ENCODE data around the gene HUS1B.

HUS1B gene

GRCh38 chr6:658244-658643, 1.3 kb upstream of the HUS1B start:
- TF ChIP-seq GATA3 (IDR thresholded peaks at IDR 0.05; ENCODE audit: low read depth, low read length) (no peak), GATA2 (IDR thresholded peaks at IDR 0.05; ENCODE audit: low read depth, low read length) (no peak)

GRCh38 chr6:657743-658142, 843 bp upstream of the HUS1B start:
- TF ChIP-seq GATA2 (IDR thresholded peaks at IDR 0.05; ENCODE audit: low read depth, low read length) (no peak), GATA3 (IDR thresholded peaks at IDR 0.05; ENCODE audit: low read depth, low read length) (no peak)

GRCh38 chr6:654136-654535, 2.8 kb downstream of the HUS1B start:
- no peak for TF ChIP-seq GATA3 (IDR thresholded peaks at IDR 0.05; ENCODE audit: low read depth, low read length)
- no peak for TF ChIP-seq GATA2 (IDR thresholded peaks at IDR 0.05; ENCODE audit: low read depth, low read length)

GRCh38 chr6:652865-653264, 4.0 kb downstream of the HUS1B start:
- TF ChIP-seq GATA3 (IDR thresholded peaks at IDR 0.05; ENCODE audit: low read depth, low read length) = no peak
- no peak for TF ChIP-seq GATA2 (IDR thresholded peaks at IDR 0.05; ENCODE audit: low read depth, low read length)

- TF ChIP-seq GATA3 (IDR thresholded peaks at IDR 0.05; ENCODE audit: low read depth, low read length) (no peak), GATA2 (IDR thresholded peaks at IDR 0.05; ENCODE audit: low read depth, low read length) (no peak)
Measured at GRCh38 chr6:650098-650497, 6.8 kb downstream of the HUS1B start.

GRCh38 chr6:642805-643204, 14.1 kb downstream of the HUS1B start:
- TF ChIP-seq GATA3 (IDR thresholded peaks at IDR 0.05; ENCODE audit: low read depth, low read length) = no peak
- no peak for TF ChIP-seq GATA2 (IDR thresholded peaks at IDR 0.05; ENCODE audit: low read depth, low read length)

- TF ChIP-seq GATA3 (IDR thresholded peaks at IDR 0.05; ENCODE audit: low read depth, low read length) (no peak), GATA2 (IDR thresholded peaks at IDR 0.05; ENCODE audit: low read depth, low read length) (no peak)
Measured at GRCh38 chr6:641225-641985, 15.5 kb downstream of the HUS1B start.

- no peak for TF ChIP-seq GATA3 (IDR thresholded peaks at IDR 0.05; ENCODE audit: low read depth, low read length)
- TF ChIP-seq GATA2 (IDR thresholded peaks at IDR 0.05; ENCODE audit: low read depth, low read length) = no peak
Measured at GRCh38 chr6:636488-636887, 20.4 kb downstream of the HUS1B start.

- TF ChIP-seq GATA2 (IDR thresholded peaks at IDR 0.05; ENCODE audit: low read depth, low read length) (no peak), GATA3 (IDR thresholded peaks at IDR 0.05; ENCODE audit: low read depth, low read length) (no peak)
Measured at GRCh38 chr6:635233-635632, 21.7 kb downstream of the HUS1B start.

- no peak for TF ChIP-seq GATA3 (IDR thresholded peaks at IDR 0.05; ENCODE audit: low read depth, low read length)
- TF ChIP-seq GATA2 (IDR thresholded peaks at IDR 0.05; ENCODE audit: low read depth, low read length) = no peak
Measured at GRCh38 chr6:633611-634010, 23.3 kb downstream of the HUS1B start.

- no peak for TF ChIP-seq GATA2 (IDR thresholded peaks at IDR 0.05; ENCODE audit: low read depth, low read length)
- no peak for TF ChIP-seq GATA3 (IDR thresholded peaks at IDR 0.05; ENCODE audit: low read depth, low read length)
Measured at GRCh38 chr6:628766-629165, 28.1 kb downstream of the HUS1B start.

GRCh38 chr6:626236-626635, 30.7 kb downstream of the HUS1B start:
- no peak for TF ChIP-seq GATA2 (IDR thresholded peaks at IDR 0.05; ENCODE audit: low read depth, low read length)
- TF ChIP-seq GATA3 (IDR thresholded peaks at IDR 0.05; ENCODE audit: low read depth, low read length) = no peak

- TF ChIP-seq GATA3 (IDR thresholded peaks at IDR 0.05; ENCODE audit: low read depth, low read length) (no peak), GATA2 (IDR thresholded peaks at IDR 0.05; ENCODE audit: low read depth, low read length) (no peak)
Measured at GRCh38 chr6:624979-625378, 31.9 kb downstream of the HUS1B start.

- TF ChIP-seq GATA3 (IDR thresholded peaks at IDR 0.05; ENCODE audit: low read depth, low read length) (no peak), GATA2 (IDR thresholded peaks at IDR 0.05; ENCODE audit: low read depth, low read length) (no peak)
Measured at GRCh38 chr6:622462-622861, 34.4 kb downstream of the HUS1B start.

GRCh38 chr6:621931-622330, 35.0 kb downstream of the HUS1B start:
- no peak for TF ChIP-seq GATA2 (IDR thresholded peaks at IDR 0.05; ENCODE audit: low read depth, low read length)
- TF ChIP-seq GATA3 (IDR thresholded peaks at IDR 0.05; ENCODE audit: low read depth, low read length) = no peak

GRCh38 chr6:620950-621349, 36.0 kb downstream of the HUS1B start:
- TF ChIP-seq GATA2 (IDR thresholded peaks at IDR 0.05; ENCODE audit: low read depth, low read length) (no peak), GATA3 (IDR thresholded peaks at IDR 0.05; ENCODE audit: low read depth, low read length) (no peak)

Data from SH-SY5Y (cell line).